Hematopoietic multipotent progenitor cell treated with erythropoietin and hydrocortisone succinate and interleukin-3 and kit ligand, for 15 days (in vitro differentiated cells): ENCODE measurements around the gene DFFA.

Experiments used
- DNase-seq: peaks from one replicate; pipeline ENCODE4 v3.0.0-alpha.2; 2015; ENCODE audit warnings: low spot score

Gene DFFA, protein sequence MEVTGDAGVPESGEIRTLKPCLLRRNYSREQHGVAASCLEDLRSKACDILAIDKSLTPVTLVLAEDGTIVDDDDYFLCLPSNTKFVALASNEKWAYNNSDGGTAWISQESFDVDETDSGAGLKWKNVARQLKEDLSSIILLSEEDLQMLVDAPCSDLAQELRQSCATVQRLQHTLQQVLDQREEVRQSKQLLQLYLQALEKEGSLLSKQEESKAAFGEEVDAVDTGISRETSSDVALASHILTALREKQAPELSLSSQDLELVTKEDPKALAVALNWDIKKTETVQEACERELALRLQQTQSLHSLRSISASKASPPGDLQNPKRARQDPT

GRCh38 chr1:10472220-10473144, at the start of gene DFFA:
DFFA (minus strand) TSS chr1:10472529; CDS start chr1:10472458, 71 bp downstream.
- peak; percentile 90 for DNase-seq

DNA sequence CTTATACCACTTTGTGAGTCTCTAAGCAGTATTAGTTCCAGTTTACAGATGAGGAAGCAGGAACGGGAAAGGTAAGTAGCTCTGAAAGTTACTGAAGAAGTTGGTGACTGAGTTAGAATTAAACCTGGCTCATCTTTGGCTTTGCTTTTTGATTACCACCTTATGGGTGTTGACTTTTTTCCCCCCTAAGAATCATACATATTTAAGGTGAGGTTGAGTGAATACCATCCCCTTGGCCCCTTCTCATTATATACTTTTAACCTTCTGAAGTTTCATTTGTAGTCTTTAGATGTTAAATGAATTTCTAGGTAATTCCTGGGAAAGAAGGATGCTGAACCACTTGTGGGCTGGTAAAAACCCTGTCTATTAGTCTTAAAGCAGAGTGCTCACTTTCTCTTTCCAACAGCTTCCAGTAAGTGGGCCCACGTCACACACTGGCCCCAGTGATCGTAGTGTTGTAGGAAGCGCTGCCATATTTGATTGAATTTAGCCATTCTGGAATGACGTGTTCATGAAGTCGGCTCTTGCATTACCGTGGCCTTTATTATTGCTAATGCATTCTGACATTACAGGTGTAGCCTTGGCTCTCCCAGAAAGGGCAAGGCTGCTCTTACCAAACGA, 49.3 kb upstream of the DFFA start:
- DNase-seq = no peak

DNA sequence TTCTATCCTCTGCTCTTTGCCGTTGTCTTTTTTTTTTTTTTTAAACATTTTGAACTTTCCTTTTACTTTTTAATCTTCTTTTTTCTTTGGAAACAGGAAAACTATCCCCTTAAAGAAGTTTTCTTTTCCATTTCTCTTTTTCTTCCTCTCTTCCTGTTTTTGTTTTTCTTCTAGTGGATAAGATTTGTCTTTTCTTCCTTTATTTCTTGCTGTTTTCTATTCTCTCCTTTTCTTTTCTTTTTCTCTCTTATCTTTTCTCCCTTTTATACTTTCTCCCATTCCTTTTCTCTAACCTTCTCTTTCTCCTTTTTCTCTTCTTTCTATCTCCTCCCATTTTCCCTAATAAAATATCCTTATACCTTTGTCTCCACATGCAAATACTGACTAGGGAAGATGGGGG, 48.6 kb upstream of the DFFA start:
- DNase-seq = no peak

DNA sequence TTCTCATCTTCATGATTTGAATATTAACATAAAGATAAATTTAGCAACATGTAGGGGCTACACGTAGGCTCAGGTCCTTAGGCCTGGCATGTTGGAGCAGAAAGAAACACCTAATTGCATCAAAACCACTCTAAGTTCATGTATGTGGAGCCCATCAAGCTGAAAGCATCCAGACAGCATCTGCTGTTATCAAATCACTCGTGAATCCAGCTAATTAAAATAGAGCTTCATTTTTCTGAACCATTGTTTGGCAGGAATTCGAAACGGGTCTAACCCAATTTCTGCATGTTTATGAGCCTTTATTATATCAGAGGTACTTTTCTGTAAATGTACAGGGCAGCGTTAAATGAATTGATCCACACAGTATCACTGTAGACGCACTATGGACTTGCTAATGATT, 48.2 kb upstream of the DFFA start:
- DNase-seq = no peak

DNA sequence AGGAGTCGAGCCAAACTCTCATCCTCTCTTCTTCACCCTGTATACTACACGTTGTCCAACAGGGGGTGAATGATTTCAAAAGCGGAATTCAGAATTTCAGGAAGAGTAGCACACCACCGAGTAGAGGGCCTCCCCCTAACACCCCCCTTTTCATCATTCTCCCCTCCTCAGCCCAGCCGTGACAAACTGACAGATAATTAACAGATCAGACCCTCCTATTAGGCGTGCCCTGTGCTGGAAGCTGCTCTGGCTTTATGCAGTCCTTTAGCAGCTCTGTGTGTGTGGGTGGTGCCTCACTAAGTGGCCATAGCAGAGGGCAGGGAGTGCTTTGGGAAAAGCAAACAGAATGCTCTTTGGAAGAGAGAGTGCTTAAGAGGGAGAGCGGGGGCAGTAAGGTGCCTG, 46.7 kb upstream of the DFFA start:
- DNase-seq = no peak

DNA sequence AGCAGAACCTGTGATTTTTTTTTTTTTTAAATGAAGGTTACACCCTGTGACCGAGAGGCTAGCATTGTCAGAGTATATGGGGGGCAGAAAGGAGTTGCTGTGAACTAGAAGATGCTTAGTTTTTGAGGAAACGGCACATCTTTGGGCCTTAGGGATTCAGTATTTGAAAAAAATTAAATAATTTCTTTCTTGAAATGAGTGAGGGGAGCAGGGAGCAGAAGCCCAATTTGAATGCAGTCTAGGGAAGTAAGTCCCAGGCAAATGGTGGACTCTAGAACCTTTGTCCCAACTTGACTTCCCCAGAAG, 45.3 kb upstream of the DFFA start:
- no peak for DNase-seq

DNA sequence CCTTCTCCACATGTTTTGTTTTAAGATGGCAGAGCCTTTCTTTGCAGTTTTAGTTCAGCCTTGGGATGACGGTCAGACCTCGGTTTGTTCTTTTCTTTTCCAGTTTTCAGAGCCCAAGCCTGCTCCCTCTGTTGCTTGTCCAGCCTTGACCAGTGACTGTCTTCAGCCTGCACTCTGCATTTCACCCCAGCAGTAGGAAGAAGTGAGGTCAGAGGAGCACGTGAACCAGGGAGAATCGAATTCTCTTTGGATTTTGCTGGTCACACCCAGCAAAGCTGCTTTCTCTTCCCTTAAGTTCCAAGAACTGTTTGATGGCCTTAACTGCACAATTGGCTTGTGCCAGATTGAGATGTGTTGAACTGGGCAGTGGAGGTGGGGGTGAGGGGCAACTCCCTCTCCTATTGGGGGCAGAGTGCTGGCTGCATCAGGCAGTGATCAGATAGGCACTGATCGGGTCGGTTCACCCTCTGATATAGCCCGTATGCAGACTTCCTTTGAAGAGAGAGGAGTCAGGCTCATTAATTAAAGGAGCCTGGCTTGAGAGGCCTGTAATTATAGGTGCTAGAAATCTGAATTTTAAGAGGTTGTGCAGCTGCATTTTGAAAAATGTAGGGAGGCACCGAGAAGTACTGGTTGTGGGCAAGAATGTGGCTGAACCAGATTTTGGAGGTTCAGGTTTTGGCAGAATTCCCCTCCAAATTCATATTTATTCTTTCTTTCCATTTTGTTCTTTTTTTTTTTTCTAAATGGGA, 44.8 kb upstream of the DFFA start:
- no peak for DNase-seq

- DNase-seq = no peak
These were observed 43.8 kb upstream of the DFFA start for GRCh38 chr1:10515976-10516750.

- no peak for DNase-seq
These were observed 43.1 kb upstream of the DFFA start for GRCh38 chr1:10515301-10515975.

DNA sequence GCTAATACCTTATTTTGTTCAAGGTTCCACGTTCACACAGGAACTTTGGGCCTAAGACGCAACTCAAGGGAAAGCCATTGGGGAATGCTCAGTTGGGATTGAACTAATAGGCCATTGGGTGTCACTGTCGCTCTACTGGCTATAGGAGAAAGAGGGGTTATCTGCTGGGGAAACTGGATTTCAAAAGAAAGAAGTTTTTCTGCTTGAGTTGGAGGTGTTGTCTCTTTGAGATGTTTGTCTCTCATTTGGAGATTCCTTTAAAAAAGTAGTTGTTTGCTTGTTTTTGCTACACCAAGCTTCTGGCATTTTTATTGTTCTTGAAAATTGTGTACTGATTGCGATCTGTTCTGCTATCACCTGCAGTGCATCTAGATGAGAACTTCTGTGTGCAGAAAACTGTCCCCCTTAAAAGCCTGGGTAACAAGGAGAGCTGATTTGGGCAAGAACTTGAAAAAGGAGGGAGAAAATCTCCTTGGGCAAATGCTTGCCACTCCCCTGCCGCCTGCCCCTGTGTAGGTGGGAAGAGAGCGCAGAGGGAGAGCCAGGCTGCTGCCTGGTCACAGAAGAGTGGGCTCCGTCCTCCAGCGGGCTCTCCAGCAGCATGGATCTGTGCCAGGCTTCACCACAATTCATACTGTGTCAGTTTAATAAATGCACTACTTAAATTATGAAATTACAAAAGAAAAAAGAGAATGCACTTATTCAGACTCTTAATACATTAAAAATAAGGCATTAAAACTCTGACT, 42.3 kb upstream of the DFFA start:
- DNase-seq = no peak

DNA sequence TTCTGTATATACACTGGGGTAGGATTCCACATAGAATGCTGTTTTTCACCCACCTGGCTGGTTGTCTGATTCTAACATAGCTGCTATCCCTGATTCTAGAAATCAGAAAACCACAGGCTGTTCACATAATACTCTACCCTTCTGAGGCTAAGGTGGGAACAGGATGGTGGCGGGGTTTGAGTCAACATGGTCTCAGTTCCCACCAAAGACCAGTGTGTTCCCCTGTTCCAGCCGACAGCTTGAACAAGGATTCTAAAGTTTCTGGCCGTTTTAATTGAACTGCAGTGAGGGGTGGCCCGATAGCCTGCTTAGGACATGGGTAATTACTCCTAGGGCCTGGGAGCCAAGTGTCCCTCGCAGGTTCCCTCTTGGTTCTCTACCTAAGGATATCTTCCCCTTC, 40.9 kb upstream of the DFFA start:
- no peak for DNase-seq

- no peak for DNase-seq
These were observed 39.2 kb upstream of the DFFA start for GRCh38 chr1:10511494-10511885.

- DNase-seq = peak; percentile 10
These were observed 38.5 kb upstream of the DFFA start for GRCh38 chr1:10510520-10511493.

GRCh38 chr1:10509809-10510509, 37.6 kb upstream of the DFFA start:
- DNase-seq = no peak

DNA sequence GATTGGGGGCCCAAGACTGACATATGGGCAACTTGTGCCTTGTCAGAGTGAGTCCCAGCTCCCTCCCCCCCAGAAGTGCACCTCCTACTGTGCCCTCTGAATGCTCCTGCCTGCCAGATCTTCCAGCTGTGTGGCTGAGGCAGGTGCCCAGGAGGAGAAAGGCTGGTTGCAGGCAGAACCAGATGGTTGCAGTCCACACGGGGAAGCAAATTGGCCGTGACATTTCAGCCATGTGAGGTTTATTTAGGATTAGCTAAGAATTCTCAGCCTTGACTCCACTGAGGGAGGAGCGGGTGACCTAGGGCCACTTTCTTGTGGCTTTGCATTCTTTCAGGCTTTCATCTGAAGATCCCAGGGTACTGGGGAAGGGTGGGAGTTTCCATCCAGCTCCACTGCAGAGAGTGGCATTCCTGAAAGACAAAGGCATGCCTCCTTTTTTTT, 36.2 kb upstream of the DFFA start:
- DNase-seq = no peak

GRCh38 chr1:10507111-10507879, 35.0 kb upstream of the DFFA start:
- peak; percentile 23 for DNase-seq

GRCh38 chr1:10506677-10507047, 34.3 kb upstream of the DFFA start:
- no peak for DNase-seq
